Activated naive CD4-positive, alpha-beta T cell treated with anti-CD3 and anti-CD28 coated beads for 36 hours (primary cell): Measurements from ENCODE around the gene MYH6. TPM values are rescaled to one million over a fixed set of nuclear protein-coding genes. Genes with fewer than 3 reads are reported as not detected.

Experiments
- CTCF ChIA-PET: fragments of 350-600 bp; sonication (Branson Sonifier 250); formaldehyde crosslinking; loops from one replicate; lab custom pipeline; 2021; ENCODE audit warnings: antibody characterized with exemption; lab: Charles Lee
- DNase-seq: peaks from one replicate; pipeline ENCODE4 v3.0.0-alpha.2; 2020
- H3K27ac Mint-ChIP-seq: one replicate; pipeline ENCODE4 v1.8.0; 2021; ENCODE audit warnings: mild to moderate bottlenecking, mixed read lengths
- H3K27me3 Mint-ChIP-seq: one replicate; pipeline ENCODE4 v1.8.0; 2021; ENCODE audit warnings: low read depth, mixed read lengths
- H3K36me3 Mint-ChIP-seq: one replicate; pipeline ENCODE4 v1.8.0; 2021; ENCODE audit warnings: low read depth, mixed read lengths
- H3K4me1 Mint-ChIP-seq: one replicate; pipeline ENCODE4 v1.8.0; 2021; ENCODE audit warnings: low read depth, mixed read lengths
- H3K4me3 Mint-ChIP-seq: one replicate; pipeline ENCODE4 v1.8.0; 2021; ENCODE audit warnings: mild to moderate bottlenecking, moderate library complexity, mixed read lengths
- H3K9me3 Mint-ChIP-seq: one replicate; pipeline ENCODE4 v1.8.0; 2021; ENCODE audit warnings: mixed read lengths
- intact Hi-C: fragments of 100-400 bp; cut with micrococcal nuclease; formaldehyde crosslinking; loops from one replicate; pipeline ENCODE4 v1.15.1; 2023
- microRNA-seq: library from miRNA; unstranded; fragments of <30 nt; microRNA quantifications from one replicate; pipeline ENCODE4 v1.2.0, GENCODE V29; 2022; ENCODE audit warnings: borderline microRNAs expressed, borderline replicate concordance
- total RNA-seq, 2 experiments: library from RNA; stranded (reverse); gene quantifications; one replicate each; pipeline ENCODE4 v1.2.3, GENCODE V29; 2021

The MYH6 gene
- total RNA-seq, 2 experiments from 2014 or later: not detected

GRCh38 chr14:23335623-23336022 lies 72.5 kb downstream of the MYH6 start:
- Mint-ChIP-seq H3K27me3 (peaks cover 6% of the 10 kb centered on the region), H3K36me3 (peaks cover 1% of the 10 kb centered on the region), H3K4me3 (no peak overlapping the region), H3K27ac (no peak overlapping the region), H3K4me1 (no peaks in the 10 kb centered on the region), H3K9me3 (no peaks in the 10 kb centered on the region)
- CTCF ChIA-PET: interaction anchor here (1.8 kb wide), 1 partner anchor 9 kb away, joined by 5 read pairs; no protein-coding TSS in a partner anchor
- DNase-seq: no peak
- intact Hi-C loops: no loop called here

Small RNAs within 50 kb of the gene (microRNA-seq; reads per million reads assigned to microRNA genes)
- gene MIR208A: not detected
- gene MIR208B: not detected

Other genes starting within 250 kb of the MYH6 start
- gene SLC7A8, start 224.6 kb downstream of the MYH6 start, total RNA-seq: 1 to 10 TPM in 1 of 2 experiments, under 1 TPM in 1; 0.79 to 1.1 TPM
- gene RNF212B, start 170.3 kb downstream of the MYH6 start, total RNA-seq: not detected
- gene HOMEZ, start 122.1 kb downstream of the MYH6 start, total RNA-seq: 1 to 10 TPM; 6.3 to 7.8 TPM
- gene PPP1R3E, start 105.4 kb downstream of the MYH6 start, total RNA-seq: 10 to 100 TPM; 14.7 to 15.8 TPM
- gene BCL2L2, start 101.4 kb downstream of the MYH6 start, total RNA-seq: 1 to 10 TPM in 1 of 2 experiments, under 1 TPM in 1; 0.60 to 1.5 TPM
- 100 to 1,000 TPM; 194 to 204 TPM for gene PABPN1, start 86.8 kb downstream of the MYH6 start, total RNA-seq
- gene SLC22A17, start 55.4 kb downstream of the MYH6 start, total RNA-seq: 1 to 10 TPM; 3.5 to 4.8 TPM
- not detected for gene EFS, start 43.1 kb downstream of the MYH6 start, total RNA-seq
- not detected for gene IL25, start 35.5 kb downstream of the MYH6 start, total RNA-seq
- not detected for gene CMTM5, start 31.2 kb downstream of the MYH6 start, total RNA-seq
- not detected for gene MYH7, start 27.4 kb upstream of the MYH6 start, total RNA-seq
- gene NGDN, start 61.4 kb upstream of the MYH6 start, total RNA-seq: 10 to 100 TPM; 38.9 to 40.8 TPM
- gene ZFHX2, start 143.5 kb upstream of the MYH6 start, total RNA-seq: under 1 TPM; 0.36 to 0.57 TPM
- 1 to 10 TPM; 6.2 to 6.6 TPM for gene THTPA, start 148.0 kb upstream of the MYH6 start, total RNA-seq
- 100 to 1,000 TPM; 205 to 216 TPM for gene AP1G2, start 159.5 kb upstream of the MYH6 start, total RNA-seq
- under 1 TPM in 1 of 2 experiments, not detected in 1; 0.05 TPM for gene JPH4, start 170.5 kb upstream of the MYH6 start, total RNA-seq
- gene DHRS2, start 228.1 kb upstream of the MYH6 start, total RNA-seq: under 1 TPM; 0.17 to 0.26 TPM